IPS DF 6.9 (cell line): ENCODE data around the gene ADAT3.

ENCODE experiments used
- DNase-seq: peaks from one replicate; pipeline ENCODE4 v3.0.0-alpha.2; 2013; ENCODE audit warnings: low read depth, low spot score
- H3K27ac ChIP-seq: one replicate; pipeline ENCODE4 v1.5.1; 2013; ENCODE audit warnings: low read length, control low read depth
- H3K27me3 ChIP-seq: 2 replicates; pipeline ENCODE4 v1.6.1; 2013; ENCODE audit warnings: mild to moderate bottlenecking, low read length; ENCODE audit not compliant: control insufficient read depth, insufficient read depth
- H3K36me3 ChIP-seq: 2 replicates; pipeline ENCODE4 v1.6.1; 2013; ENCODE audit warnings: low read length; ENCODE audit not compliant: control insufficient read depth, insufficient read depth
- H3K4me1 ChIP-seq: 2 replicates; pipeline ENCODE4 v1.6.1; 2013; ENCODE audit warnings: low read length; ENCODE audit not compliant: control insufficient read depth, insufficient read depth
- H3K4me3 ChIP-seq: 2 replicates; pipeline ENCODE4 v1.5.1; 2013; ENCODE audit warnings: mild to moderate bottlenecking, low read length
- H3K9me3 ChIP-seq: 2 replicates; pipeline ENCODE4 v1.6.1; 2013; ENCODE audit warnings: low read length, inconsistent platforms; ENCODE audit not compliant: control insufficient read depth, insufficient read depth
- WGBS: extraction: QIAGEN DNeasy Blood & Tissue Kit; methylation state at CpG from one replicate; pipeline ENCODE4 v1.1.7; 2013; ENCODE audit warnings: mixed read lengths, missing lambda C conversion rate; ENCODE audit not compliant: insufficient read length, insufficient coverage; 5-methylcytosine and 5-hydroxymethylcytosine counted together

The ADAT3 gene

GRCh38 chr19:1902923-1903322 is 2.3 kb upstream of the ADAT3 start:
- Histone ChIP-seq H3K36me3 (peaks cover 2% of the 10 kb centered on the region; the same call in 1 of the 2 replicates), H3K9me3 (no peaks in the 10 kb centered on the region), H3K27ac (no peak overlapping the region), H3K27me3 (no peaks in the 10 kb centered on the region), H3K4me1 (peaks cover 3% of the 10 kb centered on the region; the same call in 1 of the 2 replicates), H3K4me3 (no peak overlapping the region)
- no CpG with 5 or more reads among the region's 6 CpGs for WGBS
- DNase-seq = no peak

GRCh38 chr19:1904860-1905109 is 414 bp upstream of the ADAT3 start:
- Histone ChIP-seq H3K27ac (no peak overlapping the region), H3K36me3 (peaks cover 6% of the 10 kb centered on the region; the same call in 1 of the 2 replicates), H3K4me3 (peak overlapping the region; percentile 21; the same call in 1 of the 2 replicates), H3K9me3 (no peaks in the 10 kb centered on the region), H3K27me3 (no peaks in the 10 kb centered on the region), H3K4me1 (peaks cover 3% of the 10 kb centered on the region; the same call in 1 of the 2 replicates)
- no peak for DNase-seq
- WGBS = no CpG with 5 or more reads among the region's 8 CpGs

GRCh38 chr19:1905863-1906375 is 720 bp downstream of the ADAT3 start:
- peak overlapping the region; percentile 64; the same call in 1 of the 2 replicates for H3K4me3 ChIP-seq
- no CpG with 5 or more reads among the region's 15 CpGs for WGBS
- H3K9me3 ChIP-seq = no peaks in the 10 kb centered on the region
- DNase-seq = no peak
- peaks cover 6% of the 10 kb centered on the region; the same call in 1 of the 2 replicates for H3K36me3 ChIP-seq
- H3K27ac ChIP-seq = no peak overlapping the region
- peaks cover 3% of the 10 kb centered on the region; the same call in 1 of the 2 replicates for H3K4me1 ChIP-seq
- H3K27me3 ChIP-seq = no peaks in the 10 kb centered on the region

GRCh38 chr19:1906985-1907562 is 1.9 kb downstream of the ADAT3 start:
- no peaks in the 10 kb centered on the region for H3K27me3 ChIP-seq
- no peak overlapping the region for H3K4me3 ChIP-seq
- no peak for DNase-seq
- no CpG with 5 or more reads among the region's 10 CpGs for WGBS
- H3K36me3 ChIP-seq = peaks cover 10% of the 10 kb centered on the region; the same call in 1 of the 2 replicates
- H3K27ac ChIP-seq = no peak overlapping the region
- H3K4me1 ChIP-seq = peaks cover 3% of the 10 kb centered on the region; the same call in 1 of the 2 replicates
- H3K9me3 ChIP-seq = no peaks in the 10 kb centered on the region

GRCh38 chr19:1907563-1908363 is 2.6 kb downstream of the ADAT3 start:
- Histone ChIP-seq H3K4me1 (peaks cover 3% of the 10 kb centered on the region; the same call in 1 of the 2 replicates), H3K9me3 (no peaks in the 10 kb centered on the region), H3K27me3 (no peaks in the 10 kb centered on the region), H3K27ac (no peak overlapping the region), H3K4me3 (no peak overlapping the region), H3K36me3 (peaks cover 17% of the 10 kb centered on the region; the same call in 1 of the 2 replicates)
- WGBS = no CpG with 5 or more reads among the region's 43 CpGs
- DNase-seq = no peak

GRCh38 chr19:1908364-1908678 is 3.1 kb downstream of the ADAT3 start:
- Histone ChIP-seq H3K4me1 (peaks cover 3% of the 10 kb centered on the region; the same call in 1 of the 2 replicates), H3K4me3 (no peak overlapping the region), H3K27ac (no peak overlapping the region), H3K36me3 (peaks cover 22% of the 10 kb centered on the region; the same call in 1 of the 2 replicates), H3K9me3 (no peaks in the 10 kb centered on the region), H3K27me3 (no peaks in the 10 kb centered on the region)
- WGBS = no CpG with 5 or more reads among the region's 13 CpGs
- DNase-seq = no peak

GRCh38 chr19:1909761-1910080 is 4.5 kb downstream of the ADAT3 start:
- WGBS = no CpG with 5 or more reads among the region's 10 CpGs

GRCh38 chr19:1910177-1910576 is 5.0 kb downstream of the ADAT3 start:
- Histone ChIP-seq H3K27me3 (no peaks in the 10 kb centered on the region), H3K36me3 (peaks cover 31% of the 10 kb centered on the region; the same call in 1 of the 2 replicates), H3K4me3 (no peak overlapping the region), H3K9me3 (no peaks in the 10 kb centered on the region), H3K27ac (no peak overlapping the region), H3K4me1 (no peaks in the 10 kb centered on the region)
- DNase-seq = no peak
- WGBS = no CpG with 5 or more reads among the region's 10 CpGs

More at GRCh38 chr19:1909761-1910080, 4.5 kb downstream of the ADAT3 start:
- H3K27me3 ChIP-seq = no peaks in the 10 kb centered on the region
- DNase-seq = no peak
- H3K27ac ChIP-seq = no peak overlapping the region
- H3K36me3 ChIP-seq = peaks cover 31% of the 10 kb centered on the region; the same call in 1 of the 2 replicates
- H3K9me3 ChIP-seq = no peaks in the 10 kb centered on the region
- no peaks in the 10 kb centered on the region for H3K4me1 ChIP-seq
- no peak overlapping the region for H3K4me3 ChIP-seq

GRCh38 chr19:1911098-1911497 is 5.9 kb downstream of the ADAT3 start:
- Histone ChIP-seq H3K27me3 (no peaks in the 10 kb centered on the region), H3K27ac (no peak overlapping the region), H3K9me3 (no peaks in the 10 kb centered on the region), H3K4me1 (no peaks in the 10 kb centered on the region), H3K4me3 (no peak overlapping the region), H3K36me3 (peaks cover 31% of the 10 kb centered on the region; the same call in 1 of the 2 replicates)
- no peak for DNase-seq
- WGBS = no CpG with 5 or more reads among the region's 13 CpGs

- DNase-seq = no peak
- Histone ChIP-seq H3K4me1 (no peaks in the 10 kb centered on the region), H3K27ac (no peak overlapping the region), H3K36me3 (peaks cover 31% of the 10 kb centered on the region; the same call in 1 of the 2 replicates), H3K4me3 (no peak overlapping the region), H3K27me3 (no peaks in the 10 kb centered on the region), H3K9me3 (no peaks in the 10 kb centered on the region)
- no CpG with 5 or more reads among the region's 37 CpGs for WGBS
Observed at GRCh38 chr19:1911995-1912394, 6.8 kb downstream of the ADAT3 start.
